Activated naive CD8-positive, alpha-beta T cell treated with anti-CD3 and anti-CD28 coated beads, Interleukin-2, amount 10 ng/mL, durations not matched to agents 7 days and 5 days (primary cell): Measurements from ENCODE around the gene PDE4D. TPM values are rescaled to one million over a fixed set of nuclear protein-coding genes. Genes with fewer than 3 reads are reported as not detected.

Experiments
- ATAC-seq: fragments of 150-1000 bp; cut with Tn5 transposase; one replicate; pipeline ENCODE4 v1.10.0; 2021; ENCODE audit warnings: low read depth, moderate library complexity
- POLR2A ChIA-PET: fragments of 350-600 bp; sonication (Branson Sonifier 250); formaldehyde crosslinking; loops from one replicate; lab custom pipeline; 2021; ENCODE audit warnings: antibody characterized with exemption; lab: Charles Lee
- DNase-seq: peaks from one replicate; pipeline ENCODE4 v3.0.0; 2021
- H3K27ac Mint-ChIP-seq: one replicate; pipeline ENCODE4 v1.8.0; 2022; ENCODE audit warnings: mild to moderate bottlenecking, mixed read lengths
- H3K27me3 Mint-ChIP-seq: one replicate; pipeline ENCODE4 v1.8.0; 2022; ENCODE audit warnings: mild to moderate bottlenecking, moderate library complexity, mixed read lengths
- H3K36me3 Mint-ChIP-seq: one replicate; pipeline ENCODE4 v1.8.0; 2021; ENCODE audit warnings: mild to moderate bottlenecking, mixed read lengths
- H3K4me1 Mint-ChIP-seq: one replicate; pipeline ENCODE4 v1.8.0; 2021; ENCODE audit warnings: mixed read lengths
- H3K4me3 Mint-ChIP-seq: one replicate; pipeline ENCODE4 v1.8.0; 2022; ENCODE audit warnings: mild to moderate bottlenecking, moderate library complexity, mixed read lengths
- H3K9me3 Mint-ChIP-seq: one replicate; pipeline ENCODE4 v1.8.0; 2021; ENCODE audit warnings: mixed read lengths
- total RNA-seq, 2 experiments: library from RNA; stranded (reverse); gene quantifications; one replicate each; pipeline ENCODE4 v1.2.3, GENCODE V29; 2021

Gene PDE4D
- total RNA-seq, 2 experiments from 2014 or later: 65.1 to 67.1 TPM

- ATAC-seq (no peak), DNase-seq (peak; percentile 64)
- Mint-ChIP-seq H3K27me3 (peaks cover 11% of the 10 kb centered on the region), H3K4me1 (no peaks in the 10 kb centered on the region), H3K36me3 (no peaks in the 10 kb centered on the region), H3K27ac (no peak overlapping the region), H3K4me3 (no peak overlapping the region), H3K9me3 (no peaks in the 10 kb centered on the region)
- POLR2A ChIA-PET: no interaction called here
These were observed 83.5 kb downstream of the PDE4D start for GRCh38 chr5:59810041-59810440.

DNA sequence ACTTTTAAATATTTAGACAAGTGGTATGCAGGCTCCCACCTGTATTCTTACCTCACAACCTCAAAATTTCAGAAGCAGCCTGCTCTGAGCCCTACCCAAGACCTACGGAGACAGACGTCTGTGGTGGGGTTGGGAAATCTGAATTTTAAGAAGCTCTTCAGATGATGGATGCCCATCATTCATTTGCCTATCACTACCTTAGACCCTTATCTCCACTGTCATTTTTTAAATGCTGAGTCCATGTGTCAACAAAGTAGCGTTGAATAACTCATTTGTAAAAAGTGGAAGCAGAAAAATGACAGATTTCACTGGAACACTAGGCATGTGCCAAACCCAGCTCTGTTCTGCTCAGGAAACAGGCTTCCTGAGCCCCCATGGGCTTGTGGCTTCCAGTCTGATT is 85.7 kb downstream of the PDE4D start:
- Mint-ChIP-seq H3K4me3 (no peak overlapping the region), H3K9me3 (no peaks in the 10 kb centered on the region), H3K36me3 (no peaks in the 10 kb centered on the region), H3K27me3 (peaks cover 14% of the 10 kb centered on the region), H3K4me1 (no peaks in the 10 kb centered on the region), H3K27ac (no peak overlapping the region)
- DNase-seq (no peak), ATAC-seq (no peak)
- POLR2A ChIA-PET: no interaction called here

DNA sequence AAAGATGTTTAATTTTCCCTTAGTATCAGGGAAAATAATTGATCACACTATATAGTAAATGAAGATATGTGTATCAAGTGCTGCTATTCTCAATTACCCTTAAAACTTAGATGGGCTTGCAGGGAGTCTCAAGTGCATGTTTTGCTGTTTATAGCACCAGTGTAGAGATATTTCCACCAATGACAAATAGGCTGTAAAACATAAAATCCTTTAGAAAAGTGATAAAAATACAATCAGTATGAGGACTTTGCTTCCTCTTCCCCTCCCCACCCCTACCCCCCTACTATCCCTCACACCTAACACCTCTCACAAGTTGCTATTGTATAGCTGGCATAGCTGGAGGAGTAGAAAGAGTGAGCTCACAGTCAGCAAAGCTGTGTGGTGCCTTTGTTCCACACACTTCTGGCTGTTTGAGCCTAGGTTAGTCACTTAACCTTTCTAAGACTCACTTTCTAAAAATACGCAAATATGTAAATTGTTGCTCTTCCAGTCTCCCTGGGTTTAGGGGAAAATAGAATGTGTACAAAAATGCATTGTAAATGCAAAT is 93.1 kb downstream of the PDE4D start:
- H3K9me3 Mint-ChIP-seq: no peaks in the 10 kb centered on the region
- H3K4me1 Mint-ChIP-seq: no peaks in the 10 kb centered on the region
- ATAC-seq (no peak), DNase-seq (no peak)
- H3K36me3 Mint-ChIP-seq: no peaks in the 10 kb centered on the region
- H3K27me3 Mint-ChIP-seq: peaks cover 10% of the 10 kb centered on the region
- no peak overlapping the region for H3K27ac Mint-ChIP-seq
- no peak overlapping the region for H3K4me3 Mint-ChIP-seq
- POLR2A ChIA-PET: interaction anchor here (0.6 kb wide), 1 partner anchor 294 kb away, joined by 3 read pairs; no protein-coding TSS in a partner anchor

DNA sequence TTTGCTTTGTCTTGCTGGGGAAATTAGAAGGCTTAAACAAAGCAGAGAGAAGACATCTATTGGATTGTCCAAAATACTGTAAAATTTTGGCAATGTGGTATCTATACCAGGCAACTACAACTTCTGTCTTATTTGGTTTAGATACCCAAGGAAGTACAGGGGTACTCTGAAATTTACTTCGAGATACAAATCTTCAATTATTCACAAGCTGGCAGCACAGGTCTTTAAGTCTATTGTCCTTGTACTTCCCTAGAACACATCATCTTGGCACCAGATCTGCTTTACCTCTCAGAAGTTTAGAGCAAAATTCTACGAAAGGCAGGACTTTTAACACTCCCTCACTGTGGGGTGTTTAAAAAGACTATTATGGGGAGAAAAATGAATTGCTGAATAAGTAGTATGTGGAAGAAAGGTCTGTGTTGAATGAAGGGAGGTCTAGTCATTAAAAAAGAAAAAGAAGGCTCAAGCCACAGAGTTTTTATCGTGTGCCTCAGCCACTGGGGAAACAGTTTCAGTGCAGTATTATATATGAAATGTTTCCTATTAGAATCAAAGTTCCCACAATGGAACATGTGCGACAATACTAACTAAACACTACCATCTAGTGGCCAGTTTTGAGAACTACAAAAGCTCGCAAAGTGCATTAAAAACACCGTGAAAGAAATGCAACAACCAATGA is 93.7 kb downstream of the PDE4D start:
- no peaks in the 10 kb centered on the region for H3K4me1 Mint-ChIP-seq
- POLR2A ChIA-PET: interaction anchor here (0.6 kb wide), 1 partner anchor 294 kb away, joined by 3 read pairs; no protein-coding TSS in a partner anchor
- peaks cover 9% of the 10 kb centered on the region for H3K27me3 Mint-ChIP-seq
- no peaks in the 10 kb centered on the region for H3K36me3 Mint-ChIP-seq
- ATAC-seq (peak; percentile 63), DNase-seq (no peak)
- H3K9me3 Mint-ChIP-seq: no peaks in the 10 kb centered on the region
- no peak overlapping the region for H3K27ac Mint-ChIP-seq
- no peak overlapping the region for H3K4me3 Mint-ChIP-seq

- peak; percentile 47 for ATAC-seq
- H3K27me3 Mint-ChIP-seq: peaks cover 10% of the 10 kb centered on the region
- POLR2A ChIA-PET: no interaction called here
- DNase-seq: no peak
- no peak overlapping the region for H3K27ac Mint-ChIP-seq
- no peaks in the 10 kb centered on the region for H3K4me1 Mint-ChIP-seq
- no peaks in the 10 kb centered on the region for H3K36me3 Mint-ChIP-seq
- no peak overlapping the region for H3K4me3 Mint-ChIP-seq
- H3K9me3 Mint-ChIP-seq: no peaks in the 10 kb centered on the region
These were observed 94.5 kb downstream of the PDE4D start for GRCh38 chr5:59798862-59799667.

DNA sequence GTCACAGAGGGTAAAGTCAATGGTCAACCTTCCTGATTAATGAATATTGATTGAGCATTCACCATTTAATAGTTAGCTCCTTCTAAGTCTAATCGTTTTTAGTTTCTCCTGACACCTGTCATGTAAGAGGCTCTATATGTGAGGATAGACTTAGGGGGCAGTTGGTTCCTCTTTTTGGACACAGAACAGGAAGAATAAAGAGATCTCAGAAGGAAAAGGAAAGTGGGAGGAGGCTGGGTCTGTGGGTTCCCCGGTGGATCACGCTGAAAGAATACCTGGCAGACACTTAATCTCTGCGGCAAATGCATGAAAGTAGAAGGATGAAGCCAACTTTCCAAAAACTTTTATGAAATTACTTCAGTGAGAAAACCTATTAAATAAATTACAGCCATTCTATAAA is 98.4 kb downstream of the PDE4D start:
- peaks cover 8% of the 10 kb centered on the region for H3K27me3 Mint-ChIP-seq
- POLR2A ChIA-PET: no interaction called here
- no peaks in the 10 kb centered on the region for H3K9me3 Mint-ChIP-seq
- ATAC-seq (no peak), DNase-seq (no peak)
- H3K4me1 Mint-ChIP-seq: peaks cover 5% of the 10 kb centered on the region
- no peak overlapping the region for H3K4me3 Mint-ChIP-seq
- no peaks in the 10 kb centered on the region for H3K36me3 Mint-ChIP-seq
- H3K27ac Mint-ChIP-seq: no peak overlapping the region

DNA sequence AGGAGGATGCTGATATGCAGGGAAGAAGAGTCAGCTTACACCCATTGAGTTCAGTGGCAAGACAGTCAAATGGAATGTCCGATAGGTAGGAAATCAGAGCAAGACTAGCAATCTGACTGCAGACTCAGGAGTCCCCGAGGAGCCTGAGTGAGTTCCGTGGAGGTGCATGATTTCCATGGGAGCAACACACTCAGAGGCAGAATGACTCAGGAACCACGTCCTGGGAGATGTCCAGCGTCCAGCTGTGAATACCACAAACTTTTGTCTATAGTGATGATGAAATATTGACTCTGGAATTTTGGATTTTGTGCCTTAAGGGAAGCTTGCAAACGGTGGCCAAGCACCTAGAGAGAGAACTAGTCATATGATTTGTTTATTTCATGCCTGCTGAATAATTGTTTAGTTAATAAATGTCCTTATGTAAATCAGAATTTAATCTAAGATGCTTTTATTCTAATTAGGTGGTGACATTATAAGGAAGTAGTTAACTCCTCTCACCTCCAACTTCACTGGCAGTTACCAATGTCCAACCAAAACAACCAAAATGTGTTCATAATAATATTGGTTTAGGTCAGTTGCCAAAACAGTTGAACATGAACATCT is 100.4 kb downstream of the PDE4D start:
- peaks cover 6% of the 10 kb centered on the region for H3K4me1 Mint-ChIP-seq
- POLR2A ChIA-PET: no interaction called here
- no peak overlapping the region for H3K4me3 Mint-ChIP-seq
- no peak overlapping the region for H3K27ac Mint-ChIP-seq
- ATAC-seq: no peak
- no peaks in the 10 kb centered on the region for H3K9me3 Mint-ChIP-seq
- DNase-seq: no peak
- H3K27me3 Mint-ChIP-seq: peaks cover 8% of the 10 kb centered on the region
- no peaks in the 10 kb centered on the region for H3K36me3 Mint-ChIP-seq

- ATAC-seq (no peak), DNase-seq (no peak)
- peaks cover 8% of the 10 kb centered on the region for H3K27me3 Mint-ChIP-seq
- no peaks in the 10 kb centered on the region for H3K9me3 Mint-ChIP-seq
- peaks cover 6% of the 10 kb centered on the region for H3K4me1 Mint-ChIP-seq
- POLR2A ChIA-PET: no interaction called here
- no peak overlapping the region for H3K27ac Mint-ChIP-seq
- no peak overlapping the region for H3K4me3 Mint-ChIP-seq
- no peaks in the 10 kb centered on the region for H3K36me3 Mint-ChIP-seq
These were observed 101.9 kb downstream of the PDE4D start for GRCh38 chr5:59791617-59792016.

GRCh38 chr5:59790776-59791475 is 102.6 kb downstream of the PDE4D start:
- no peak for ATAC-seq
- Mint-ChIP-seq H3K27me3 (peaks cover 8% of the 10 kb centered on the region), H3K4me1 (peaks cover 6% of the 10 kb centered on the region), H3K4me3 (peak overlapping the region; percentile 45), H3K27ac (peak overlapping the region; percentile 13), H3K9me3 (no peaks in the 10 kb centered on the region), H3K36me3 (no peaks in the 10 kb centered on the region)
- POLR2A ChIA-PET: no interaction called here
- DNase-seq: no peak

GRCh38 chr5:59790376-59790775 is 103.2 kb downstream of the PDE4D start:
- Mint-ChIP-seq H3K9me3 (no peaks in the 10 kb centered on the region), H3K4me3 (peak overlapping the region; percentile 45), H3K4me1 (peaks cover 6% of the 10 kb centered on the region), H3K36me3 (no peaks in the 10 kb centered on the region), H3K27me3 (peaks cover 6% of the 10 kb centered on the region), H3K27ac (peak overlapping the region; percentile 13)
- DNase-seq (no peak), ATAC-seq (peak; percentile 54)
- POLR2A ChIA-PET: no interaction called here

DNA sequence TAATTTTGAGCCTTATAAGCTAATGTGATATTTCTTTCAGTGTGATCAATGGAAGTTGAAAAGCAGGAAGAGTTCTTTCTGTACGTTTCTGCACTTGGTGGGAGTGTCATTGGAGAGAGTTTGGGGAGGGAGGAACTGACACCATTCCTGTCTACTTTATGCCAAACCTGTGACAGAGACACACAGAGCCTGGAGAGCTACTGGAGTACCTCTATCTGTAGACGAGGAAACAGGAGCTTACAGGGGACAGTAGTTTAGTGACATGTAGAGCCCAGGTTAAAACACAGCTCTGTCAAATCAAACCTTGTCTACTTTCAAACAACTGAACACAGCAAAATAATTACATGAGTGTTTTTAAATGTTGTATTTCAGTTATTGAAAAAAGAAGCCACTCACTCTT is 103.6 kb downstream of the PDE4D start:
- H3K27ac Mint-ChIP-seq: no peak overlapping the region
- POLR2A ChIA-PET: no interaction called here
- ATAC-seq: no peak

GRCh38 chr5:59789197-59789596 is 104.3 kb downstream of the PDE4D start:
- H3K4me1 Mint-ChIP-seq: peaks cover 6% of the 10 kb centered on the region
- H3K36me3 Mint-ChIP-seq: no peaks in the 10 kb centered on the region
- no peak overlapping the region for H3K27ac Mint-ChIP-seq
- ATAC-seq (no peak), DNase-seq (no peak)
- peaks cover 2% of the 10 kb centered on the region for H3K9me3 Mint-ChIP-seq
- POLR2A ChIA-PET: no interaction called here
- peaks cover 2% of the 10 kb centered on the region for H3K27me3 Mint-ChIP-seq
- H3K4me3 Mint-ChIP-seq: no peak overlapping the region

More for the DNA sequence above, 103.6 kb downstream of the PDE4D start:
- Mint-ChIP-seq H3K4me1 (peaks cover 6% of the 10 kb centered on the region), H3K36me3 (no peaks in the 10 kb centered on the region), H3K9me3 (peaks cover 2% of the 10 kb centered on the region), H3K27me3 (peaks cover 5% of the 10 kb centered on the region), H3K4me3 (no peak overlapping the region)
- DNase-seq: no peak

GRCh38 chr5:59786334-59786805 is 107.2 kb downstream of the PDE4D start:
- POLR2A ChIA-PET: no interaction called here
- peaks cover 2% of the 10 kb centered on the region for H3K27me3 Mint-ChIP-seq

More at GRCh38 chr5:59786334-59786805, 107.2 kb downstream of the PDE4D start:
- ATAC-seq: no peak
- no peak for DNase-seq
- peaks cover 6% of the 10 kb centered on the region for H3K4me1 Mint-ChIP-seq
- no peaks in the 10 kb centered on the region for H3K36me3 Mint-ChIP-seq
- peaks cover 2% of the 10 kb centered on the region for H3K9me3 Mint-ChIP-seq
- H3K4me3 Mint-ChIP-seq: no peak overlapping the region
- H3K27ac Mint-ChIP-seq: no peak overlapping the region
